ENCODE results near the gene KSR2. TPM values are rescaled to one million over a fixed set of nuclear protein-coding genes. Genes with fewer than 3 reads are reported as not detected.

Gene KSR2
- total and polyA plus RNA-seq, 3 donors from 2014 or later = 2.4 to 3.8 (median 2.4) TPM

DNA sequence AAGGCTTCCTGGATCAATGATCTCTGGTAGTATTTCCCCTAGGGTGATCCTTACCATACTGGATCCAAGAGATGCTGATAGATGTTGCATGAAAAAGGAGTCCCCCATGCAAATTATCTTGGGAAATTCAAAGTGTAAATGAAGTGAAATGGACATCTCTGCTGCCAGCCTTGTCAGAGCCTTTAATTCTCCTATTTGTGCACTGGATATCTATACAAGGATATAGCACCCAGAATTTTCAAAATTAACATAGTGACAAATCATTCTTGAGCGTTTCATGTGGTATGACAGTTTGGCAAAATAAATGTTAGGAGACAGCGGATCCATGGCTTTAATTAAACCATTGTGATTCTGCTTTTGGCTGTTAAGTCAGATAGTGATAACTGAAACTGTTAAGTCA lies 260.9 kb downstream of the KSR2 start:
- Histone ChIP-seq H3K4me3 (no peak overlapping the region), H3K4me1 (no peaks in the 10 kb centered on the region), H3K36me3 (ENCODE audit: low read depth, missing control alignments) (no peaks in the 10 kb centered on the region), H3K27me3 (no peaks in the 10 kb centered on the region), H3K27ac (no peak overlapping the region), H3K9me3 (no peaks in the 10 kb centered on the region)
- intact Hi-C loops (cut with DNase I; ENCODE audit: low total_unique reads) = no loop called here
- TF ChIP-seq CTCF (IDR thresholded peaks at IDR 0.05) (no peak), POLR2A (IDR thresholded peaks at IDR 0.05) (no peak)
- DNase-seq = no peak
- 85 to 92% methylated on average over 2 of the region's 2 CpGs for WGBS, 2 donors

- no peak for DNase-seq
- TF ChIP-seq CTCF (IDR thresholded peaks at IDR 0.05) (no peak), POLR2A (IDR thresholded peaks at IDR 0.05) (no peak)
- no peaks in the 10 kb centered on the region for H3K9me3 ChIP-seq
- WGBS, 2 donors = 66 to 71% methylated on average over 4 of the region's 4 CpGs
- H3K27me3 ChIP-seq = no peaks in the 10 kb centered on the region
- no peak overlapping the region for H3K27ac ChIP-seq
- no peak overlapping the region for H3K4me3 ChIP-seq
- intact Hi-C loops (cut with DNase I; ENCODE audit: low total_unique reads) = no loop called here
- H3K36me3 ChIP-seq (ENCODE audit: low read depth, missing control alignments) = no peaks in the 10 kb centered on the region
- H3K4me1 ChIP-seq = no peaks in the 10 kb centered on the region
Observed at GRCh38 chr12:117703584-117703983, 265.2 kb downstream of the KSR2 start.

- no peak overlapping the region for H3K27ac ChIP-seq
- no peaks in the 10 kb centered on the region for H3K4me1 ChIP-seq
- 72 to 79% methylated on average over 4 of the region's 4 CpGs for WGBS, 2 donors
- intact Hi-C loops (cut with DNase I; ENCODE audit: low total_unique reads) = no loop called here
- H3K4me3 ChIP-seq = no peak overlapping the region
- TF ChIP-seq CTCF (IDR thresholded peaks at IDR 0.05) (no peak), POLR2A (IDR thresholded peaks at IDR 0.05) (no peak)
- no peaks in the 10 kb centered on the region for H3K9me3 ChIP-seq
- no peak for DNase-seq
- no peaks in the 10 kb centered on the region for H3K27me3 ChIP-seq
- no peaks in the 10 kb centered on the region for H3K36me3 ChIP-seq (ENCODE audit: low read depth, missing control alignments)
Observed at GRCh38 chr12:117702741-117703140, 266.0 kb downstream of the KSR2 start.

DNA sequence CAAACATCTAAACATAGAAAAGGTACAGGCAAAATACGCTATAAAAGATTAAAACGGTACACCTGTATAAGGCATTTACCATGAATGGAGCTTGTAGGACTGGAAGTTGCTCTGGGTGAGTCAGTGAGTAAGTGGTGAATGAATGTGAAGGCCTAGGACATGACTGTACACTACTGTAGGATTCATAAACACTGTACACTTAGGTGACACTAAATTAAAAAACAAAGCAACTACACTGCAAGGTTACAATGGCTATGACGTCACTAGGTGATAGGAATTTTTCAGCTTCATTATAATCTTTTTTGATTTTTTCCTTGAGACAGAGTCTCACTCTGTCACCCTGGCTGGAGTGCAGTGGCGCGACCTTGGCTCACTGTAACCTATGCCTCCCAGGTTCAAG lies 269.2 kb downstream of the KSR2 start:
- Histone ChIP-seq H3K4me3 (no peak overlapping the region), H3K9me3 (no peaks in the 10 kb centered on the region), H3K27me3 (no peaks in the 10 kb centered on the region), H3K27ac (no peak overlapping the region), H3K36me3 (ENCODE audit: low read depth, missing control alignments) (no peaks in the 10 kb centered on the region), H3K4me1 (no peaks in the 10 kb centered on the region)
- no peak for DNase-seq
- 87 to 93% methylated on average over 5 of the region's 5 CpGs for WGBS, 2 donors
- TF ChIP-seq POLR2A (IDR thresholded peaks at IDR 0.05) (no peak), CTCF (IDR thresholded peaks at IDR 0.05) (no peak)
- intact Hi-C loops (cut with DNase I; ENCODE audit: low total_unique reads) = no loop called here

DNA sequence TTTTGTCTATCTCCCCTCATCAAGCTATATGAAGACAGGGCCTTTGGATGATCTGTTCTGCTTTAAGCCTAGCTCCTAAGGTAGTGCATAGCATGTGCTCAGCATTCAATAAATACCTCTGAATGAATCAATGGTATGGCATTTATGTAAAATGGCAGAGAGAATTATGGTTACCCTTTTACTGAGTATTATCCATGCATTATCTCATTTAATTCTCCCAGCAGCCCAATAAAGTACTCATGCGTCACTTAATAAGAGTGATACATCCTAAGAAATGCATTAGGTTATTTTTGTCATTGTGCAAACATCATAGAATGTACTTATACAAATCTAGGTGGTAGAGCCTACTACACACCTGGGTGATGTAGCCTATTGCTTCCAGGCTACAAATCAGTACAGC lies 269.7 kb downstream of the KSR2 start:
- 90 to 95% methylated on average over 1 of the region's 1 CpG for WGBS, 2 donors
- intact Hi-C loops (cut with DNase I; ENCODE audit: low total_unique reads) = no loop called here
- H3K36me3 ChIP-seq (ENCODE audit: low read depth, missing control alignments) = no peaks in the 10 kb centered on the region

More for the DNA sequence above, 269.7 kb downstream of the KSR2 start:
- Histone ChIP-seq H3K4me3 (no peak overlapping the region), H3K9me3 (no peaks in the 10 kb centered on the region), H3K4me1 (no peaks in the 10 kb centered on the region), H3K27ac (no peak overlapping the region), H3K27me3 (no peaks in the 10 kb centered on the region)
- DNase-seq = no peak
- TF ChIP-seq CTCF (IDR thresholded peaks at IDR 0.05) = no peak
- no peak for TF ChIP-seq POLR2A (IDR thresholded peaks at IDR 0.05)

Measured in testis (tissue), 3 donors.